ENCODE data around the gene FBN1.

DNA sequence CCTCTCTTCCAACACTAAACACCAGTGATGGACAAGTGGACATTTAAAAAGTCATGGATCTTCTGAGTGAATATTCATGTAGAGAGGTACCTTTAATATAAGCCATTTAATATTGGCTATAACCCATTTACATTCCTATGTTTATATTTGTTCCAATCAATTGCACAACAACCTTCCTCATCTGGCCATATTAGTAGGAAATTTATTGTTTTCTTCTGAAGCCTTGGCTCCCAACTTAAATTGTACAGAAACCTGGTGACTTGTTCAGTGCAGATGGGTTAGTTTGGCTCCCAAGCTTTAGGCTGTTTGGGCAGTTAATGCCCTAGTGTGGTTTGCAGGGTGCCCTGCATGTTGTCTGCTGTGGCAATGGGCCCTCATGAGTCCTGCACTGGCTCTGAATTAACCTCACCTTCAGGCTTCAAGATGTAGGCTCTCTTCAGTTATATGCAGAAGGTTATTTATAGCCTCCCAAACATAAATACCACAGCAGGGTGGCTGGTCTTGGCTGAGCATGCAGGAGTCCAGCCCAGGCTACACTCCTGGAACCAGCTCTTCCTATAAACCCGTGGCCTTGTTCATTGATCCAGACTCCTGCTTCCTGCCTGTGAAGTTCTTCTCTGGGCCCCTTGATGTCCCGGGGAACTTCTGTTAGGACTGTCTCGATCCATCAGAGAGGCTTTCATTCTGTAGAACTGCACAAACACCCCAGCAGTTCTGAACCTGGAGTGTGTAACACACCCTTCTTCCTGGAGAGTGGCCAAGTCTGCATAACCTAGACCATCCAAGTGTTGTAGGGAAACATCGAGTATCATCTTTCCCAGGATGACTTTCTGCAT, 257.3 kb downstream of the FBN1 start:
- TF ChIP-seq, protein P1, sequence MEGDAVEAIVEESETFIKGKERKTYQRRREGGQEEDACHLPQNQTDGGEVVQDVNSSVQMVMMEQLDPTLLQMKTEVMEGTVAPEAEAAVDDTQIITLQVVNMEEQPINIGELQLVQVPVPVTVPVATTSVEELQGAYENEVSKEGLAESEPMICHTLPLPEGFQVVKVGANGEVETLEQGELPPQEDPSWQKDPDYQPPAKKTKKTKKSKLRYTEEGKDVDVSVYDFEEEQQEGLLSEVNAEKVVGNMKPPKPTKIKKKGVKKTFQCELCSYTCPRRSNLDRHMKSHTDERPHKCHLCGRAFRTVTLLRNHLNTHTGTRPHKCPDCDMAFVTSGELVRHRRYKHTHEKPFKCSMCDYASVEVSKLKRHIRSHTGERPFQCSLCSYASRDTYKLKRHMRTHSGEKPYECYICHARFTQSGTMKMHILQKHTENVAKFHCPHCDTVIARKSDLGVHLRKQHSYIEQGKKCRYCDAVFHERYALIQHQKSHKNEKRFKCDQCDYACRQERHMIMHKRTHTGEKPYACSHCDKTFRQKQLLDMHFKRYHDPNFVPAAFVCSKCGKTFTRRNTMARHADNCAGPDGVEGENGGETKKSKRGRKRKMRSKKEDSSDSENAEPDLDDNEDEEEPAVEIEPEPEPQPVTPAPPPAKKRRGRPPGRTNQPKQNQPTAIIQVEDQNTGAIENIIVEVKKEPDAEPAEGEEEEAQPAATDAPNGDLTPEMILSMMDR (IDR thresholded peaks at IDR 0.05) = no peak
- no peak for TF ChIP-seq POLR2A (IDR thresholded peaks at IDR 0.05)

All from esophagus squamous epithelium (tissue), 4 donors.